ENCODE results near the gene NIT1. TPM values are rescaled to one million over a fixed set of nuclear protein-coding genes. Genes with fewer than 3 reads are reported as not detected.

Gene NIT1
- total and polyA plus RNA-seq, 9 of the 15 experiments (the other 6 are each of a cell fraction or from before 2014, with no cell fraction given), result 18.4 to 76.0 (median 33.7) TPM

GRCh38 chr1:161082996-161083747 lies 34.7 kb upstream of the NIT1 start (continued):
- no peak for TF ChIP-seq ZNF740 (CRISPR knock-in tag; IDR thresholded peaks at IDR 0.05)
- no peak for TF ChIP-seq ZNF740 (tag; IDR thresholded peaks at IDR 0.05)
- no peak for TF ChIP-seq KLF16 (IDR thresholded peaks at IDR 0.05)
- no peak for TF ChIP-seq HMG20A (CRISPR knock-in tag; conservative IDR thresholded peaks at IDR 0.05)
- no peak for TF ChIP-seq FOXJ3 (CRISPR knock-in tag; IDR thresholded peaks at IDR 0.05)
- TF ChIP-seq CBX3 (IDR thresholded peaks at IDR 0.05; ENCODE audit: borderline replicate concordance in 1 of 2, low read length in 2 of 2), result no peak; a peak in 1 of 3 replicates
- peak; percentile 44; the same call in 1 of the 2 replicates for TF ChIP-seq RBFOX2 (IDR thresholded peaks at IDR 0.05; ENCODE audit: low read depth, low read length)
- no peak for TF ChIP-seq NFXL1 (CRISPR knock-in tag; IDR thresholded peaks at IDR 0.05)
- no peak for TF ChIP-seq ZNF408 (CRISPR knock-in tag; IDR thresholded peaks at IDR 0.05; ENCODE audit: low read depth)
- TF ChIP-seq SMAD3 (CRISPR knock-in tag; conservative IDR thresholded peaks at IDR 0.05), result no peak
- TF ChIP-seq ZNF253 (CRISPR knock-in tag; conservative IDR thresholded peaks at IDR 0.05), result no peak
- peak; percentile 93 for TF ChIP-seq CREM (IDR thresholded peaks at IDR 0.05; ENCODE audit: low read depth)
- TF ChIP-seq ZNF551 (CRISPR knock-in tag; IDR thresholded peaks at IDR 0.05), result no peak
- peak; percentile 61; the same call in 1 of the 2 replicates for TF ChIP-seq JUNB (CRISPR knock-in tag; conservative IDR thresholded peaks at IDR 0.05)
- no peak for TF ChIP-seq XRCC3 (IDR thresholded peaks at IDR 0.05)
- no peak for TF ChIP-seq SIN3B (IDR thresholded peaks at IDR 0.05; ENCODE audit: low read depth)
- no peak for TF ChIP-seq NFYB (IDR thresholded peaks at IDR 0.05; ENCODE audit: extremely low read depth, insufficient read length)
- TF ChIP-seq HSF4 (CRISPR knock-in tag; IDR thresholded peaks at IDR 0.05; ENCODE audit: borderline replicate concordance), result no peak

Measured in K562 (cell line).